GM19397 (cell line): ENCODE results near the gene TTC38.
A peak's percentile ranks its signal among the peaks of the same experiment; 100 is the strongest.
"Not testable (repeated sequence)": the region's sequence is repeated elsewhere in the genome, so short reads cannot be mapped to it uniquely, and the experiment has no call there.

Experiments used
- ATAC-seq: cut with Tn5 transposase; IDR thresholded peaks from one replicate; pipeline ENCODE4 v1.9.1; 2021; ENCODE audit warnings: mild to moderate bottlenecking, moderate library complexity; ENCODE audit not compliant: unreplicated experiment

Gene TTC38

GRCh38 chr22:46293577-46294260 lies 25.9 kb downstream of the TTC38 start:
- ATAC-seq: no peak

- ATAC-seq: no peak
These were observed 27.0 kb downstream of the TTC38 start for GRCh38 chr22:46294784-46295183.

- no peak for ATAC-seq
These were observed 27.6 kb downstream of the TTC38 start for GRCh38 chr22:46295277-46295971.

DNA sequence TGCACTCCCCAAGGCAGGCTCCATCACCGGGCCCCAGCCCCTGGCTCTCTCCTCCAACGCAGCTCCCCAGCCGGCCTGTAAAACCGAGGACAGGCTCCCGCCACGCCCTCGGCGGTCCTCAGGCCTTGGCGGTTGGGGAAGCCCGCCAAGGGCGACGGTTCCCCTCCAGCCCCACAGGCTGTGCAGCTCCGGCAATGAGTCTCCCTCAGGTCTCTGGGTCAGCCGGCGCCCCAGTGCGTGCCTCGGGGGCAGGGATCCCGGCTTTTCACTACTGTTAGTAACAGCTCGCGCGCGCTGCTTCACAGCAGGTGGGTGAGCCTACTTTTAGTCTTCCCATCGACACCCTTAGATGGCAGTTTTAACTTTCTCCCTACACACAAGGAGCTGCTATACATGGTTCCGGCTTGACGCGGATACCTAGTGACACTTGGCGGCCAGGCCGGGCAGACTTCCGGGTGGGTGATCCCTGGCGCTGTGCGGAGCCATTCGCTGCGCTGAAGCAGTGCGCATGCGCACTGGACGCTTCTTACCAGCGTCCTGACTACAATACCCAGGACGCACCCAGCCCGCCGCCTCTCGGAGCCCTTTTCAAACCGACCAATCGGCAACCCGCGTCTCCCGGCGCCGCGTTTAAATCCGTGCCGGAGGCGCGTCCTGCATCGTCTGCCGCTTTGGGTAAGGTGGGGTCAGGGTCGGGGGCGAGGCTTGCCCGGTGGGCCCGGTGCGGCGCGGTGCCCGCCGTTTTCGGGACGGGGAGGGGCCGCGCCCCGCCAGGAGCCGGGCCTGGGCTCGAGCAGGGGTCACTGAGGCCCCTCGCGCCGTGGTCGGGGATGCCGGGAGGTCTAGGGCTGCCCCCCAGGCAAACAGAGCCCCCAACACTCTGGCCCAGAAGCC lies 28.7 kb downstream of the TTC38 start, which contains the start of gene GTSE1:
GTSE1 (plus strand) TSS at position 614 of the 894 bp plus-strand sequence. CDS start 531 bp downstream, outside the sequence.
- ATAC-seq: peak; percentile 91

- no peak for ATAC-seq
These were observed 29.5 kb downstream of the TTC38 start for GRCh38 chr22:46297151-46297812.

- no peak for ATAC-seq
These were observed 31.3 kb downstream of the TTC38 start for GRCh38 chr22:46299101-46299500.

DNA sequence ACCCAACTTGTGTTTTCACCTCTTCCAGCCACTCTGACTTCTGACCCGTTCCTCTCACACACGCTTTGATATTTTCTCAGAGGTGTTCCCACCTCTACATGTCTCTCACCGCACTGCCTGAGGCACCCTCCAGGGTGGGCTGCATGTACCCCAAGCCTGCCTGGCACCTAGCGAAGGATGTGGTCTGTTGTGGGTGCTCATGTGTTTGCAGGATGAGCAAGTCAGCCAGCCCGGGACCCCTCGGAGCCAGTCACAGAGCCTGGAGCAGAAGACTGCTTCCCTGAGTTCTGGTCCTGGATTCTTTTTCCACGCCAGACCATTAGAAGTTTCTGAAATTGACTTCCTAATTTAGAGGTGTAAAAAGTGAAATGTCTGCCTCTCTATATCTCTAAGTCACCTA lies 32.7 kb downstream of the TTC38 start:
- no peak for ATAC-seq

GRCh38 chr22:46303347-46303965 lies 35.6 kb downstream of the TTC38 start:
- ATAC-seq: no peak

DNA sequence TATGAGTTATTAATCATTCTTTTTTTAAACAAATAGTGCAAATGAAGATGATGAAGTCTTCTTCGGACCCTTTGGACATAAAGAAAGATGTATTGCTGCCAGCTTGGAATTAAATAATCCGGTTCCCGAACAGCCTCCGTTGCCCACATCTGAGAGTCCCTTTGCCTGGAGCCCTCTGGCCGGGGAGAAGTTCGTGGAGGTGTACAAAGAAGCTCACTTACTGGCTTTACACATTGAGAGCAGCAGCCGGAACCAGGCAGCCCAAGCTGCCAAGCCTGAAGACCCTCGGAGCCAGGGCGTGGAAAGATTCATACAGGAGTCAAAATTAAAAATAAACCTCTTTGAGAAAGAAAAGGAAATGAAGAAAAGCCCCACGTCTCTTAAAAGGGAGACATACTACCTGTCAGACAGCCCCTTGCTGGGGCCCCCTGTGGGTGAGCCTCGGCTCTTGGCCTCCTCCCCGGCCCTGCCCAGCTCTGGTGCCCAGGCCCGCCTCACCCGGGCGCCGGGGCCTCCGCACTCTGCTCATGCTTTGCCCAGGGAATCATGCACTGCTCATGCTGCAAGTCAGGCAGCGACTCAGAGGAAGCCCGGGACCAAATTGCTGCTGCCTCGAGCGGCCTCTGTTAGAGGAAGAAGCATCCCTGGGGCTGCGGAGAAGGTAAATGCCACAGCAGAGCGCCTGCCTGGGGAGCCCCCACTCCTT lies 40.6 kb downstream of the TTC38 start:
- no peak for ATAC-seq

- no peak for ATAC-seq
These were observed 41.8 kb downstream of the TTC38 start for GRCh38 chr22:46309526-46310085.

GRCh38 chr22:46312056-46312455 lies 44.2 kb downstream of the TTC38 start:
- ATAC-seq: no peak

GRCh38 chr22:46312848-46313247 lies 45.0 kb downstream of the TTC38 start:
- not testable (repeated sequence) for ATAC-seq

- ATAC-seq: no peak
These were observed 48.2 kb downstream of the TTC38 start for GRCh38 chr22:46315976-46316375.

DNA sequence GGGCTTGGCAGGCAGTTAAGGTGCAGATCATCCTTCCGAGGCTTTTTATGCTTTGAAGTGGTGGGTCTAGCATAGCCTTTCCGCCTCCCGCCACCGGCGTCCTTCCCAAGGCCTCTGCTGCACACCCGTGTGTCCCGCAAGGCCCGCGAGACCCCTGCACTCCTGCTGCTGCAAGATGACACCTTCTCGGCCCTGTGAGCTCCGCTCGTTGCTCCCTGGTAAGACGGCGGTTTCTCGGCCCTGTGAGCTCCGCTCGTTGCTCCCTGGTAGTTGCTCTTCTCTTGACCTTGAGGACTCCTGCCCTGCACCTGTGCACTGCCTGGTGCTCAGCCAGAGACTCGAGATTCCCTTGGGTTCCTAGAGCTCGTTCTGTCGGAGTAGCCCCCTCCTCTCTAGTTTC lies 49.8 kb downstream of the TTC38 start:
- ATAC-seq: no peak

GRCh38 chr22:46318576-46318975 lies 50.8 kb downstream of the TTC38 start:
- ATAC-seq: no peak

- no peak for ATAC-seq
These were observed 51.5 kb downstream of the TTC38 start for GRCh38 chr22:46319319-46319718.

DNA sequence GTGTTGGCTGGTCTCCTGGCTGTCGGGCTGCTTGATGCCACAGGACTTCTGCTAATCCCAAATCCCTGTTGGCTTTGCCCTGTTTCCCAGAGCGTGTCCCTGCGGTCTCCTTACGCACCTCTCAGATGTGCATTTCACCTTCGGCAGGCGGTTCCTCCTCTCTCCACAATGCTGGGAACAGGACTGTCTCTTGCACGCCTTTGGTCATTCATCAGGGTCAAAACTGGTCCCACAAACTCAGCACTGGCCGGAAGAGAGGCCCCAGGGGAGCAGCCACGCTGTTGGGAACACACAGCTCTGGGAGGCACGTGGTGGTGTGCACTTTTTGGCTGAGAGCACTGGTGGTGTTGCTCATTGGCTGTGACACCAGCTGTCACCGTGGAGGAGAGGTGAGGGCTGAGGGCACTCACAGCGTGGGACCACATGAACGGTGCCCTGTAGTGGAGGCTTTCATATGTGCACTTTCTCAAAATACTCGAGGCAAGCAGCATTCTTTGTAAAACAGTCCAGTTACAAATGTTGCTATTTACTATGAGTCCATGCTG lies 52.4 kb downstream of the TTC38 start:
- ATAC-seq: no peak

GRCh38 chr22:46320716-46321386 lies 53.0 kb downstream of the TTC38 start:
- ATAC-seq: no peak

DNA sequence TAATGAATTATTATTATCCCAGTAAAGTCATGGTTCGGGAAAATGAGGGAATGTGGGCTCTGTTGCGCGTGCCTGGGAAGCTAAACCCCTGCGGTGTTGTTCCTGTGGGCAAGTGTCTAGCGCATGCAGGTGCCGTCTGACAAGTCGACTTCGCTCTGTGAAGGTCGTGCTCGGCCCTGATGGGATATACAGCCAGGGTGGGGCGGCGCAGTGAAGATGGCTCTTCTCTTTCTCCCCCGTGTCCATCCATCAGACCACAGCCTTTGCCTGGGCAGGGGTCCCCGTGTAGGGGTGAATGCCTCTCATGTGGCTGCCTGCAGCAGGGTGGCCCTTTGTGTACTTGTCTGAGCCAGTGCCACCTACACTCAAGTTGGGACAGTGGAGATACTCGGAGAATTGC lies 54.9 kb downstream of the TTC38 start:
- no peak for ATAC-seq
